Measurements from ENCODE around the gene SEMA3D.
"Not testable (repeated sequence)": the region's sequence is repeated elsewhere in the genome, so short reads cannot be mapped to it uniquely, and the experiment has no call there.

The SEMA3D gene

DNA sequence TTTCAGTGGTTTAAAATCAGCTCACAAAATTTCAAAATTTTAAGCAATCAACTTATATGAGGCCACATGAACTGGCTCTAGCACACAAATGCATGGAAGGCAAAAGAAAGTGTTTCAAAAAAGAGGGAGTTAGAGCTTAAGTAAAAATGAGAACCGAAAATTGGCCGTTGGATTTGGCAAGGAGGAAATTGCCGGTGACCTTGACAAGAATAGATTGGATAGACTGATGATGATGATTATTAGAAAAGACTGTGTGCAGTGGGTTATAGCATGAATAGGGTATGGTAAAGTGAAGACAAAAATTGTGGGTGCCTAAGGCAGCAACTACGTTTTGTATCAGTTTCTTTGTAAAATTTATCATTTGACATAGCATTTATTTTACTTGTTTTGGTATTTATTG, 175.7 kb downstream of the SEMA3D start:
- DNase-seq (ENCODE audit: low read depth): no peak
- H3K4me3 ChIP-seq (ENCODE audit: low read depth, low read length): no peak overlapping the region

DNA sequence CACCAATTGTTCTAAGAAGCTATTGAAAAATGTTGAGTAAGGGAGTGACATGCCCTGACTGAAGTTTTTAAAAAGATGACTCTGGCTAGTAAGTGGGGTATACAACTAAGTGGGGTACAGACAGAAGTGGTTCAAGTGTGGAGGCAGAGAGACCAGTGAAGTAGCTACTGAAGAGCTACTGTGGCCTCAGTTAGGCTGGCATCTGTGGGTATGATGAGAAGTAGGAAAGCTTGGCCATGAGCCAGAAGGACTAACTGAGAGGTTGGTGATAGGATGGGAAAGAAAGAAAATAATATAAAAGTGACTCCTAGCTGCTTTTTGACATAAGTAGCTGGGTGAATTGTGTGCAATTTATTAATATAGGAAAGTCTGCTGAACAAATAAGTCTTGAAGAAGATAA, 176.6 kb downstream of the SEMA3D start:
- H3K4me3 ChIP-seq (ENCODE audit: low read depth, low read length): no peak overlapping the region
- DNase-seq (ENCODE audit: low read depth): no peak

GRCh38 chr7:85006754-85007153, 180.1 kb downstream of the SEMA3D start:
- H3K4me3 ChIP-seq (ENCODE audit: low read depth, low read length): no peak overlapping the region

GRCh38 chr7:85004402-85004801, 182.5 kb downstream of the SEMA3D start:
- H3K4me3 ChIP-seq (ENCODE audit: low read depth, low read length): no peak overlapping the region
- DNase-seq (ENCODE audit: low read depth): no peak

More at GRCh38 chr7:85006754-85007153, 180.1 kb downstream of the SEMA3D start:
- DNase-seq (ENCODE audit: low read depth): no peak

GRCh38 chr7:85001495-85002345, 185.1 kb downstream of the SEMA3D start:
- no peak overlapping the region for H3K4me3 ChIP-seq (ENCODE audit: low read depth, low read length)
- no peak for DNase-seq (ENCODE audit: low read depth)

GRCh38 chr7:85000735-85001350, 186.0 kb downstream of the SEMA3D start:
- DNase-seq (ENCODE audit: low read depth): no peak
- no peak overlapping the region for H3K4me3 ChIP-seq (ENCODE audit: low read depth, low read length)

- DNase-seq (ENCODE audit: low read depth): no peak
- H3K4me3 ChIP-seq (ENCODE audit: low read depth, low read length): no peak overlapping the region
Observed at GRCh38 chr7:84999450-84999849, 187.4 kb downstream of the SEMA3D start.

DNA sequence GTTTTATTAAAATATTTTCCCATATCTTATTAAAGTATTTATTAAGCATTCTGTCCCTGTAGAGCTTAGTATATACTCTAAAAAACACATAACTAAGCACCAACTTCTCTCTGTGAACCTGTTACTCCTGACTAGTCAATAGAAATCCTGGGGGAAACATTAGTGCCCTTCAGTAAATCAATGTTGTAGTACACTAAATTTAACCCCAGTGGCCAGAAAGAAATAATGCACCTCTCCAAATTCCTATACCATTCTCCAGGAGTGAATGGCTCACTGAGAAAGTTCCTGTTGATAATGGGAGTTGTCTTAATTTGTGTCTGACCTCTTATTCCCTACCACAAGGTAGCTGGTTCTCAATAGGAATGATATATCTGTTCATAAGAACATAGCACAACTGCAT, 188.2 kb downstream of the SEMA3D start:
- no peak for DNase-seq (ENCODE audit: low read depth)

DNA sequence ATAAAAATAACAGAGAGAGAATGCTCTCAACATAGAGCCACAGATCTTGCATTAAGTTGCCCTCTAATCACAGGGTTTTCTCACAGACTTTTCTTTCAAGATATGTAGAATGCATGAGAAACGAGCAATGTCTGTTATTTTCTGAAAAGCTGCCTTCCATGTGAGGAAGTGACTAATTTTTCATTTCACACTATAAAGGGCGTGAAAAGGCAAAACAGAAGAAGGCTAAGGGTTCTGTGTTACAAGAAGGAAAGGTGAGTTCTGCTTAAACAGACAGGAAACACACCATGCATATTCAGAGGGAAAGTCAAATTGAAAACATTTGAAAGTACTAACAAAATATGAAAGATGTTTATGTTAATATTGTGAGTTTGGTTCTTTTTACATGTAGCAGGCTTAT, 189.2 kb downstream of the SEMA3D start:
- no peak for DNase-seq (ENCODE audit: low read depth)
- H3K4me3 ChIP-seq (ENCODE audit: low read depth, low read length): no peak overlapping the region

More for the DNA sequence above, 188.2 kb downstream of the SEMA3D start:
- H3K4me3 ChIP-seq (ENCODE audit: low read depth, low read length): no peak overlapping the region

GRCh38 chr7:84992954-84993353, 193.9 kb downstream of the SEMA3D start:
- H3K4me3 ChIP-seq (ENCODE audit: low read depth, low read length); DNase-seq (ENCODE audit: low read depth): not testable (repeated sequence)

- no peak overlapping the region for H3K4me3 ChIP-seq (ENCODE audit: low read depth, low read length)
- DNase-seq (ENCODE audit: low read depth): no peak
Observed at GRCh38 chr7:84985073-84985784, 201.6 kb downstream of the SEMA3D start.

DNA sequence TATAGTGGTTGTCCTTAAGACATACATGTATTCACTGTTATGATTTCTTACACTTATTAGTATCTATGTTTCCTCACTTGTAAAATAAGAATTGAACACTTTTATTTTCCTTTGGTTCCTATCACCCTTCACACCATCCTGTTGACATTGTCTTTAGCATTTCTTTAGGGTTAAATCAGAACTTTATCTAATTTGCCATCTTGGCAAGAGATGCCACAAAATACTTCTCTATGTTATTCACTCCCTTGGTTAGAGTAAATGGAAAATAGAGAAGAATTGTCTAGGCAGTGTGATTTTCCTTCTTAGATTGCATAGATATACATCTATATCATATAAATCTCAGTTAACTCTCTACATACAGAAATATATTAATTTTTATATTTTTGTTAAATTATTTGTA, 204.7 kb downstream of the SEMA3D start:
- DNase-seq (ENCODE audit: low read depth): no peak
- H3K4me3 ChIP-seq (ENCODE audit: low read depth, low read length): no peak overlapping the region

GRCh38 chr7:84981055-84981976, 205.5 kb downstream of the SEMA3D start:
- no peak overlapping the region for H3K4me3 ChIP-seq (ENCODE audit: low read depth, low read length)
- DNase-seq (ENCODE audit: low read depth): no peak

DNA sequence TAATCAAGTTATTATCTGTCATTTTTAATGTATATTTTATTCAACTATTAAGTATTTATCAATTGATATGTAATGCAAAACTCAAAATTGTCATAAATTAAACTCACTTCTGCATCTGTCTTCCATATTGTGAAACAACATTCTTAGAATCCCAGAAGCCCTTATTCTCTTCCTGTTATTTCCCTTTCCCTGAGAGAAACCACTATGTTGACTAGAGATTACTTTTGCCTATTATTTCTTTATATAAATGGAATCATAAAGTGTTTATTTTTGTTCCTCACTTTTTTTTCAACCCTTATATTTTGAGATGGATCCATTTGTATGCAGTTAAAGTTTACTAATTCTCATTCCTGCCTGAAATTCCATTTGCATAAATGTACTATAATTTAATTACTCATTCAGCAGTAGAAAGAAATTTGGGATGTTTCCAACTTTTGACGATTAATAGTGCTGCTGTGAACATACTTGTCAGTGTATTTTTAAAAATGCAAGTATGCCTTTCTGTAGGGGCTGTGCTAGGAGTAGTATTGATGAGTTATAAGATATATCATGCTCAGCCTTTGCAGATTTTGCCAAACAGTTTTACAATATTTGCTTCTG, 211.2 kb downstream of the SEMA3D start:
- no peak overlapping the region for H3K4me3 ChIP-seq (ENCODE audit: low read depth, low read length)
- DNase-seq (ENCODE audit: low read depth): no peak

DNA sequence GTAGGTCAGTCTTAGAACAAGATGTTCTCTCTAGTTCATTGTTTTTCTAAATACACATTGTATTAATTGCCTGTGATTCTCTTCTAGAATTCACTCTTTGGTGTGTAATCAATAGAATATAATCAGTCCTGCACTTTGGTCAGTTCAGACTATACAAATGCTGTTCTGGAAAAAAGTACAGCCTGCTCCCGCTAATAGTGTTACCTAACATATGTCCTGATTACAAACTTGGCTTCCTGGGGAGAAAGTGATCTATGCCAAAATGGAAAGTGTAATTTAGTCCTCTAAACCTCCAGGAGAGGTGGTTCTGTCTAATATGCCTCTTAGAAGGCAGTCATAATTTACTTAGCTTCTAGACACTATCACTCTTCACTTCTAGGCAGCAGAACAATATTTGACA, 215.5 kb downstream of the SEMA3D start:
- no peak for DNase-seq (ENCODE audit: low read depth)
- no peak overlapping the region for H3K4me3 ChIP-seq (ENCODE audit: low read depth, low read length)

DNA sequence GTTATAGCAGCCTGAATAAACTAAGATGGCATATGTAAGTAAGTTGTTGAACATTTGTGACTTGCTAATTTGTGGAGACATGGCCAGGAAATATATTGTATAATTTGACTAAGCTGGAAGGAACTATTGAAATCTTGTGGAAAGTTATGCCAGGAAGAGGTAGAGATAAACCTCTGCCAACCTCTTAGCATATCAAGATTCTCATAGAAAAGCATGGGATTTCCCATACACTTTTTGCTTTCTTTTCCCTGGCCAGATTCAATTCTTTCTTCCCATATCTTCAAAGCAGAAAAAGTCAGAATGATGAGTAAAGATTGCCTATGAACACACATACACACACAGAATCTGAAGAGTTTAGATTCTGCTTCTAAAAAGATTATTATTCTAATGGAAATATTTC, 216.2 kb downstream of the SEMA3D start:
- H3K4me3 ChIP-seq (ENCODE audit: low read depth, low read length): no peak overlapping the region
- DNase-seq (ENCODE audit: low read depth): no peak

- no peak for DNase-seq (ENCODE audit: low read depth)
- H3K4me3 ChIP-seq (ENCODE audit: low read depth, low read length): no peak overlapping the region
Observed at GRCh38 chr7:84953234-84953633, 233.6 kb downstream of the SEMA3D start.

GRCh38 chr7:84950836-84951235, 236.0 kb downstream of the SEMA3D start:
- no peak for DNase-seq (ENCODE audit: low read depth)
- no peak overlapping the region for H3K4me3 ChIP-seq (ENCODE audit: low read depth, low read length)

DNA sequence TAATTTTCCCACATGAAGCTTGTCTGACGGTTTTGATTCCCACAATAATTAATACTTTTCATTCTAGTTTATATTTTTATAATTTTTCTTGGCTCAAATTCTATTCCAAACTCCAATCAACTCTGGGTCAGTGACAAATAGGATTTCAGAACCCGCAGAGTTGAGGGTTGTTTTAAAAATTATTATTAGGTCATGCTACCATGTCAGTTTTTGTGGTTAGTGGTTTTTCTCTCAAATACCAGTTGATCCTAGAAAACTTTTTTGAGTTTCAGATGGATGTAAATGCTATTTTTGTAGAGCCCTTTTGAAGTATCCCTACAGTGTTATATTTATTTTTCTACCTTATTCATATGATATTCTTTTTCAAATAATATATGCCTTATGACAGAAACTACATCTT, 237.4 kb downstream of the SEMA3D start:
- H3K4me3 ChIP-seq (ENCODE audit: low read depth, low read length): no peak overlapping the region
- no peak for DNase-seq (ENCODE audit: low read depth)

Data from skeletal muscle cell (primary cell).